Smooth muscle cell (in vitro differentiated cells): ENCODE data around the gene WDR5. TPM values are rescaled to one million over a fixed set of nuclear protein-coding genes. Genes with fewer than 3 reads are reported as not detected.

Experiments used
- DNase-seq: peaks from one replicate; lab custom pipeline; 2025; ENCODE audit not compliant: unreplicated experiment; lab: John Stamatoyannopoulos, UW
- H2AFZ ChIP-seq: fragments of 200-600 bp; sonication (generic); 2 replicates; pipeline ENCODE4 v1.6.0; 2016; ENCODE audit warnings: antibody characterized with exemption, low read depth, mild to moderate bottlenecking
- H3F3A ChIP-seq: fragments of 200-600 bp; sonication (generic); 2 replicates; pipeline ENCODE4 v1.6.0; 2017; ENCODE audit warnings: antibody characterized with exemption, low read depth
- H3K27ac ChIP-seq: fragments of 200-600 bp; sonication (generic); 2 replicates; pipeline ENCODE4 v1.5.1; 2016; ENCODE audit warnings: low read depth, mild to moderate bottlenecking
- H3K27me3 ChIP-seq: fragments of 200-600 bp; sonication (generic); 2 replicates; pipeline ENCODE4 v1.6.1; 2016; ENCODE audit warnings: low read depth, mild to moderate bottlenecking
- H3K36me3 ChIP-seq: fragments of 200-600 bp; sonication (generic); 2 replicates; pipeline ENCODE4 v1.5.1; 2016; ENCODE audit warnings: low read depth
- H3K4me1 ChIP-seq: fragments of 200-600 bp; sonication (generic); 2 replicates; pipeline ENCODE4 v1.5.1; 2016; ENCODE audit warnings: low read depth
- H3K4me2 ChIP-seq: fragments of 200-600 bp; sonication (generic); 2 replicates; pipeline ENCODE4 v1.6.0; 2016; ENCODE audit warnings: mild to moderate bottlenecking
- H3K4me3 ChIP-seq: fragments of 200-600 bp; sonication (generic); 2 replicates; pipeline ENCODE4 v1.5.1; 2016; ENCODE audit warnings: mild to moderate bottlenecking
- H3K79me2 ChIP-seq: fragments of 200-600 bp; sonication (generic); 2 replicates; pipeline ENCODE4 v1.6.0; 2016; ENCODE audit warnings: low read depth, mild to moderate bottlenecking
- H3K9ac ChIP-seq: fragments of 200-600 bp; sonication (generic); 2 replicates; pipeline ENCODE4 v1.6.0; 2016; ENCODE audit warnings: low read depth
- H3K9me3 ChIP-seq: fragments of 200-600 bp; sonication (generic); replicated peaks from 2 replicates; pipeline ENCODE4 v1.5.1; 2016; ENCODE audit warnings: low read depth
- H4K20me1 ChIP-seq: fragments of 200-600 bp; sonication (generic); 2 replicates; pipeline ENCODE4 v1.6.0; 2016; ENCODE audit warnings: low read depth
- WGBS: methylation state at CpG from one replicate; pipeline ENCODE4 v1.1.7; 2016; ENCODE audit warnings: low lambda C conversion rate; 5-methylcytosine and 5-hydroxymethylcytosine counted together
- polyA plus RNA-seq: library from polyadenylated mRNA; unstranded; fragments of >200 nt; fragmentation: Nextera tagmentation; extraction: Ambion mirVana; gene quantifications from 2 replicates; pipeline ENCODE4 v1.2.1, GENCODE V29; 2016
- total RNA-seq: library from RNA; depleted of rRNA; stranded (reverse); fragments of >200 nt; gene quantifications from 2 replicates; pipeline ENCODE4 v1.2.3, GENCODE V29; 2014
- TF ChIP-seq, protein P1 (sequence below): fragments of 200-600 bp; sonication (generic); IDR thresholded peaks from 2 replicates; pipeline ENCODE4 v1.5.1; 2017; ENCODE audit warnings: borderline replicate concordance, mild to moderate bottlenecking, antibody characterized with exemption; ENCODE audit not compliant: insufficient read depth, poor library complexity, severe bottlenecking

WDR5 gene
- total and polyA plus RNA-seq, 2 experiments from 2014 or later, result 9.8 to 15.7 TPM

DNA sequence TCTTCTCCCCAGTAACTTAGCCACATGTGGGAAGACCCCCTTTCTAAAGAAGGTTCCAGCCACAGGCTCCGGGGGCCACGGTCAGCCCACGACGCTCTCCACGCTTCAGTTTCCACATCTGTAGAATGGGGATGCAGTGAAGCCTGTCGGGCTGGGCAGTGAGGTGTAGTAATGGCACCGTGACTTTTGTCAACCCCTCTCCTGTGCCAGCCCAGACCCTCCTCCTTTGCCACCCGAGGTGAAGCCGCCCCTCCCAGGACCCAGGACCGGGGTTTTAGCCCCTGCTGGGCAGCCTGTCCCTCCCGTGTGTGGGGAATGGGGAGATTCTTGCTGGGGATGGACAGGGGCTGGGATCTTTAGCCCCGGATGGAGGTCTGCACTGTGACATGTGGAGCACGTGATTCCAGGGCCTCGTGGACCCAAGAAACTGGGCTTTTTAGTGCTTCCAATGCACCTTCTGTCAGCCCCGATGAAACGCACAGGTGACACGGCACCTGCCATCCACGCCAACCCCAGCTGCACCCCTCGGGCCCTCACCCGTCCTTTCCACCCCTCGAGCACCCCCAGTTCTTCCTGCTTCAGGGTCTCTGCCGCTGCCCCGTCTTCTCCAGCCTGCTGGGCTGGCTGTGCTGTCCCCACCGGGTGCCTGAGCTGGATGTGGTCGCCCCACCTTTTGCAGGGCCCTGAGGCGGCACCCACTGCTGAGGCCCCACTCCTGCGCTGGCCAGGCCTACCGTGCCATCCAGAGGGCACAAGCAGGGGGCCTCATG is 41.9 kb downstream of the WDR5 start:
- H3K79me2 ChIP-seq, result no peaks in the 10 kb centered on the region
- no peaks in the 10 kb centered on the region for H3K27me3 ChIP-seq
- 93% methylated on average over 25 of the region's 28 CpGs for WGBS
- no peak overlapping the region for H3K4me2 ChIP-seq
- DNase-seq, result no peak
- H2AFZ ChIP-seq, result no peak overlapping the region
- no peaks in the 10 kb centered on the region for H3K4me1 ChIP-seq
- H4K20me1 ChIP-seq, result no peaks in the 10 kb centered on the region
- TF ChIP-seq, protein P1, sequence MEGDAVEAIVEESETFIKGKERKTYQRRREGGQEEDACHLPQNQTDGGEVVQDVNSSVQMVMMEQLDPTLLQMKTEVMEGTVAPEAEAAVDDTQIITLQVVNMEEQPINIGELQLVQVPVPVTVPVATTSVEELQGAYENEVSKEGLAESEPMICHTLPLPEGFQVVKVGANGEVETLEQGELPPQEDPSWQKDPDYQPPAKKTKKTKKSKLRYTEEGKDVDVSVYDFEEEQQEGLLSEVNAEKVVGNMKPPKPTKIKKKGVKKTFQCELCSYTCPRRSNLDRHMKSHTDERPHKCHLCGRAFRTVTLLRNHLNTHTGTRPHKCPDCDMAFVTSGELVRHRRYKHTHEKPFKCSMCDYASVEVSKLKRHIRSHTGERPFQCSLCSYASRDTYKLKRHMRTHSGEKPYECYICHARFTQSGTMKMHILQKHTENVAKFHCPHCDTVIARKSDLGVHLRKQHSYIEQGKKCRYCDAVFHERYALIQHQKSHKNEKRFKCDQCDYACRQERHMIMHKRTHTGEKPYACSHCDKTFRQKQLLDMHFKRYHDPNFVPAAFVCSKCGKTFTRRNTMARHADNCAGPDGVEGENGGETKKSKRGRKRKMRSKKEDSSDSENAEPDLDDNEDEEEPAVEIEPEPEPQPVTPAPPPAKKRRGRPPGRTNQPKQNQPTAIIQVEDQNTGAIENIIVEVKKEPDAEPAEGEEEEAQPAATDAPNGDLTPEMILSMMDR, result no peak
- no peak overlapping the region for H3K27ac ChIP-seq
- H3K36me3 ChIP-seq, result no peaks in the 10 kb centered on the region
- no peaks in the 10 kb centered on the region for H3K9me3 ChIP-seq
- H3K4me3 ChIP-seq, result no peak overlapping the region
- H3F3A ChIP-seq, result no peaks in the 10 kb centered on the region
- H3K9ac ChIP-seq, result no peak overlapping the region

DNA sequence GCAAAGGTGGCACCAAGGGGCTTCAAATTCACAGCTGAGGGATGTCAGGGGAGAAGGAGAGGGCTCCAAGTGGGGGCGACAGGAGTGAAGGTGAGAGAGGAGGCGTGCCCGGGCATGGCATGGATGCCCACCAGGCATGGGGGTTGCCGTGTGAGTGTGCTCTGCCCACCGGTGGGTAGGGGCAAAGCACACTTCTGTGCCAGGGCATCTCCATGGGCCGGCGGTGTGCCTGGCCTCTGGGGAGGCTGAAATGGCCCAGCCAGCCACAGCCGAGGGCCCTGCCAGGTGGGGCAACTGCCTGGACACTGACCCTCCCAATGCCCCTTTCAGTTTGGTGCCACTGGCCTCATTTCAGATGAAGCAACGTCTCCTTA is 42.5 kb downstream of the WDR5 start:
- H3K4me3 ChIP-seq, result no peak overlapping the region
- no peaks in the 10 kb centered on the region for H3K4me1 ChIP-seq
- no peaks in the 10 kb centered on the region for H3K79me2 ChIP-seq
- no peak overlapping the region for H3K27ac ChIP-seq
- no peak overlapping the region for H3K9ac ChIP-seq
- no peaks in the 10 kb centered on the region for H3K36me3 ChIP-seq
- H3K4me2 ChIP-seq, result no peak overlapping the region
- WGBS, result 98% methylated on average over 8 of the region's 9 CpGs
- TF ChIP-seq, protein P1, result no peak
- no peaks in the 10 kb centered on the region for H3K9me3 ChIP-seq
- no peaks in the 10 kb centered on the region for H3K27me3 ChIP-seq
- H4K20me1 ChIP-seq, result no peaks in the 10 kb centered on the region
- H3F3A ChIP-seq, result no peaks in the 10 kb centered on the region
- H2AFZ ChIP-seq, result no peak overlapping the region
- no peak for DNase-seq

DNA sequence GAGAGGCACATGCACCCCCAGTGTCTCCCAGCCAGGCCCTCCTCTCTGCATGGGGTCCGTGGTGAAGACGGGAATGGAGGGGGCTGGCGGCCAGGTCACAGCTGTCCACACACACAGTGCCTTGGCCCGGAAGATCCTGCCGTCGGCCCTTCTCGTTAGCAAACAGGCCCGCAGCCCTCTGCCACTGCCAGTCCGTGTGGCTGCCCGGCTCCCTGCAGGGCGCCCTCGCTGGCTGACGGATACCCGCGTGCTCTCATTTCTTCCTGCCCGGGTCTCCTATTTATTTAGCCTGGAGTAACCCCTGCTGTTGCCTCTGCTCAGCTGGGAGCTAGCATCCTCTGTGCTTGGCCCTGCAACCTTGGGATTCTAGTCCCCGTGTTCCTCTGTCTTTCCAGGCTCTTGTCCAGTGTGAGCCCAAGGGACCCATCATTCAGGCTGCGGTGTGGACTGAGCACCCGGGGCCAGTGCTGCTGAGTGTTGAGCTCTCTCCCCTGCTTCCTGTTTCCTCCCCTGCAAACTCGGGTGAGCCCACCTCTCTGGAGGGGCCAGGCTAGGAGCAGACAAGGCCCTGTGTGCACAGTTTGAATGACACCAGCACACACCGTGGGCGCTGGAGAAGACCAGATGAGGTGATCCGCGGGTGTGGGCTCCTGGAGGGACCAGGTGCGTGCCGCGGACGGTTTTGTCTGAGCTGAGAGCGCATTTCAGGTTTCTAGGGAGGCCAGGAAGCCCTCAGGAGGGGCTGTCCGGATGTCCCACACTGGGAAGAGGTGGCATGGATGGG is 43.1 kb downstream of the WDR5 start:
- no peaks in the 10 kb centered on the region for H3K4me1 ChIP-seq
- WGBS, result 90% methylated on average over 30 of the region's 30 CpGs
- H3K9ac ChIP-seq, result no peak overlapping the region
- no peak overlapping the region for H3K27ac ChIP-seq
- no peaks in the 10 kb centered on the region for H3K79me2 ChIP-seq
- DNase-seq, result no peak
- no peak overlapping the region for H3K4me3 ChIP-seq
- no peak overlapping the region for H3K4me2 ChIP-seq
- H3K36me3 ChIP-seq, result no peaks in the 10 kb centered on the region
- TF ChIP-seq, protein P1, result no peak
- H3F3A ChIP-seq, result no peaks in the 10 kb centered on the region
- H2AFZ ChIP-seq, result no peak overlapping the region
- H4K20me1 ChIP-seq, result no peaks in the 10 kb centered on the region
- no peaks in the 10 kb centered on the region for H3K9me3 ChIP-seq
- H3K27me3 ChIP-seq, result no peaks in the 10 kb centered on the region

DNA sequence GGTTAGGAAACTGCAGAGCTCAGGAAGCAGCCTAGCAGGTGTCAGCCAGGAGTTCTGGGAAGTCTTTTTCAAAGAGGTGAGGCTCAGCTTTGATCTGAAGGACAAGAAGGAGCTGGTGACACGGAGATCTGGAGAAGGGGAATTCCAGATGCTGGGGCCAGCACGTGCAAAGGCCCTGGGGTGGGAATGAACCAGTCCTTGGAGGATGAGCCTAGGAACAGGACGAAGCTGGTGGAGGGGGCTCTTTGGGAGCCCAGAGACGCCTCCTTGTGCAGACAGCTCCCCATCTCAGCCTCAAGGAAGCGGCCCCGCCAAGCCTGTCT is 43.7 kb downstream of the WDR5 start:
- TF ChIP-seq, protein P1, result no peak
- H3K4me2 ChIP-seq, result no peak overlapping the region
- H3K36me3 ChIP-seq, result no peaks in the 10 kb centered on the region
- H3F3A ChIP-seq, result no peaks in the 10 kb centered on the region
- H3K9ac ChIP-seq, result no peak overlapping the region
- no peak for DNase-seq
- H4K20me1 ChIP-seq, result no peaks in the 10 kb centered on the region
- H3K9me3 ChIP-seq, result no peaks in the 10 kb centered on the region
- H3K4me1 ChIP-seq, result no peaks in the 10 kb centered on the region
- H3K79me2 ChIP-seq, result no peaks in the 10 kb centered on the region
- WGBS, result 98% methylated on average over 5 of the region's 6 CpGs
- no peak overlapping the region for H3K27ac ChIP-seq
- no peak overlapping the region for H2AFZ ChIP-seq
- H3K27me3 ChIP-seq, result no peaks in the 10 kb centered on the region
- no peak overlapping the region for H3K4me3 ChIP-seq
